Panc1 (cell line): ENCODE results near the gene MBD5. TPM values are rescaled to one million over a fixed set of nuclear protein-coding genes. Genes with fewer than 3 reads are reported as not detected.

Experiments used
- ATAC-seq: fragments of 200-7000 bp; cut with Tn5 transposase; 2 replicates; pipeline ENCODE4 v1.9.1; 2020; ENCODE audit warnings: mild to moderate bottlenecking, moderate library complexity
- BruUV-seq: library from RNA; stranded (reverse); fragments of 400-500 nt; replicated peaks from 2 replicates; lab custom pipeline; 2021; lab: Mats Ljungman, UMichigan
- CTCF ChIA-PET: fragments of 300-600 bp; sonication (Branson Sonifier 250); formaldehyde crosslinking; loops from one replicate; lab custom pipeline; 2022; ENCODE audit warnings: antibody characterized with exemption; lab: Charles Lee
- POLR2A ChIA-PET: fragments of 300-600 bp; sonication (Branson Sonifier 250); formaldehyde crosslinking; loops from one replicate; lab custom pipeline; 2022; ENCODE audit warnings: antibody characterized with exemption; lab: Charles Lee
- DNase-seq: peaks from one replicate; pipeline ENCODE4 v3.0.0-alpha.2; 2010; ENCODE audit warnings: low read depth, low spot score
- H3K27ac ChIP-seq: 2 replicates; pipeline ENCODE4 v1.5.1; 2011; ENCODE audit warnings: mild to moderate bottlenecking, low read length, inconsistent platforms
- H3K27me3 ChIP-seq: fragments of 200-500 bp; sonication (Bioruptor generic); 2 replicates; pipeline ENCODE4 v1.6.0; 2014; ENCODE audit warnings: low read length, inconsistent platforms; ENCODE audit not compliant: control insufficient read depth, insufficient read depth
- H3K36me3 ChIP-seq: fragments of 200-500 bp; sonication (Bioruptor generic); 2 replicates; pipeline ENCODE4 v1.5.1; 2014; ENCODE audit warnings: inconsistent platforms, mild to moderate bottlenecking, low read length, moderate library complexity; ENCODE audit not compliant: control insufficient read depth, insufficient read depth
- H3K4me1 ChIP-seq: 2 replicates; pipeline ENCODE4 v1.5.1; 2011; ENCODE audit warnings: inconsistent platforms, mild to moderate bottlenecking, low read length, moderate library complexity; ENCODE audit not compliant: control insufficient read depth, insufficient read depth
- H3K4me3 ChIP-seq, 2 experiments: 2 replicates each; pipeline ENCODE4 v1.5.1; 2011 to 2012; ENCODE audit warnings: low read depth in 2 of 2, low read length in 2 of 2, mild to moderate bottlenecking in 2 of 2, inconsistent platforms in 1 of 2, moderate library complexity in 1 of 2
- H3K9me3 ChIP-seq: fragments of 200-500 bp; sonication (Bioruptor generic); 2 replicates; pipeline ENCODE4 v1.5.1; 2014; ENCODE audit warnings: low read depth, mild to moderate bottlenecking, inconsistent platforms, low read length, moderate library complexity; ENCODE audit not compliant: control insufficient read depth, insufficient read depth
- POLR2AphosphoS5 ChIP-seq: IDR thresholded peaks from 2 replicates; pipeline ENCODE4 v1.6.1; 2012; ENCODE audit warnings: mild to moderate bottlenecking, low read depth, low read length, moderate library complexity
- SIN3A ChIP-seq: IDR thresholded peaks from 2 replicates; pipeline ENCODE4 v1.6.1; 2012; ENCODE audit warnings: low read depth, mild to moderate bottlenecking, low read length, moderate library complexity, borderline replicate concordance; ENCODE audit not compliant: insufficient read depth
- TCF7L2 ChIP-seq: IDR thresholded peaks from 2 replicates; pipeline ENCODE4 v1.6.1; 2011; ENCODE audit warnings: mild to moderate bottlenecking, low read depth, low read length, inconsistent platforms
- in situ Hi-C: cut with HindIII; loops from 2 replicates; pipeline ENCODE4 v1.10.0; 2016; ENCODE audit warnings: low sequenced_read_pairs, low pct_unique_long_range_greater_than_20kb
- intact Hi-C: fragments of 100-400 bp; cut with micrococcal nuclease; formaldehyde crosslinking; loops from one replicate; pipeline ENCODE4 v1.10.0; 2022; ENCODE audit not compliant: unreplicated experiment
- total RNA-seq: library from RNA; stranded (reverse); gene quantifications from one replicate; pipeline ENCODE4 v1.2.1, GENCODE V29; 2021; ENCODE audit not compliant: unreplicated experiment
- TF ChIP-seq, protein P1 (sequence below): fragments of 450-650 bp; IDR thresholded peaks from 2 replicates; pipeline ENCODE4 v1.5.1; 2017; ENCODE audit warnings: mild to moderate bottlenecking
- TF ChIP-seq, protein P2 (sequence below), 2 experiments: IDR thresholded peaks; 2 replicates each; pipeline ENCODE4 v1.6.1; 2011 to 2012; ENCODE audit warnings: low read depth in 2 of 2, control low read depth in 1 of 2, low read length in 1 of 2, mild to moderate bottlenecking in 1 of 2, moderate library complexity in 1 of 2; ENCODE audit not compliant: insufficient read depth in 1 of 2

Gene MBD5
- total RNA-seq, 1 experiment from 2014 or later: 40.2 TPM

DNA sequence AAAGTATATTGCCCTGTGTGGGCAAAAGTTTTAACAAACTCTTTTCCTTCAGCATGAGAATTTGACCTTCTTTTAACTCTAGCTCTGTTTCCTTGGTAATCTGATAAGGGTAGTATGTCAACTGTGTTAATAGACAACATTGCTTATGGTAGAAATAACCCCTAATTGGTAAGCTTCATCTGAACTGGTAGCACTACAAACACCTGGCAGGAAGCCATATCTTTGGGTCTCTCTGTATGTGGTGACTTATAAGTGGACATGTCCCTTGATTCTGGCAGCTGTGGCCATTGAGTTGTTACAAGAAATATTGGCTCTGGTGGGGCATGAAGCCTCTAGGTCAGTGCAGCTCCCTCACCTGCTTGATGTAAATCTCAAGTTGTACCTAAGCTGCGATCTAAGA is 46.9 kb downstream of the MBD5 start:
- Histone ChIP-seq H3K27me3 (no peaks in the 10 kb centered on the region), H3K9me3 (no peaks in the 10 kb centered on the region), H3K27ac (no peak overlapping the region), H3K4me1 (no peaks in the 10 kb centered on the region), H3K4me3 (no peak overlapping the region), H3K36me3 (no peaks in the 10 kb centered on the region)
- in situ Hi-C loops: no loop called here
- TF ChIP-seq, protein P1, sequence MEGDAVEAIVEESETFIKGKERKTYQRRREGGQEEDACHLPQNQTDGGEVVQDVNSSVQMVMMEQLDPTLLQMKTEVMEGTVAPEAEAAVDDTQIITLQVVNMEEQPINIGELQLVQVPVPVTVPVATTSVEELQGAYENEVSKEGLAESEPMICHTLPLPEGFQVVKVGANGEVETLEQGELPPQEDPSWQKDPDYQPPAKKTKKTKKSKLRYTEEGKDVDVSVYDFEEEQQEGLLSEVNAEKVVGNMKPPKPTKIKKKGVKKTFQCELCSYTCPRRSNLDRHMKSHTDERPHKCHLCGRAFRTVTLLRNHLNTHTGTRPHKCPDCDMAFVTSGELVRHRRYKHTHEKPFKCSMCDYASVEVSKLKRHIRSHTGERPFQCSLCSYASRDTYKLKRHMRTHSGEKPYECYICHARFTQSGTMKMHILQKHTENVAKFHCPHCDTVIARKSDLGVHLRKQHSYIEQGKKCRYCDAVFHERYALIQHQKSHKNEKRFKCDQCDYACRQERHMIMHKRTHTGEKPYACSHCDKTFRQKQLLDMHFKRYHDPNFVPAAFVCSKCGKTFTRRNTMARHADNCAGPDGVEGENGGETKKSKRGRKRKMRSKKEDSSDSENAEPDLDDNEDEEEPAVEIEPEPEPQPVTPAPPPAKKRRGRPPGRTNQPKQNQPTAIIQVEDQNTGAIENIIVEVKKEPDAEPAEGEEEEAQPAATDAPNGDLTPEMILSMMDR: no peak
- TF ChIP-seq TCF7L2 (no peak), POLR2AphosphoS5 (no peak), SIN3A (no peak)
- TF ChIP-seq, protein P2, sequence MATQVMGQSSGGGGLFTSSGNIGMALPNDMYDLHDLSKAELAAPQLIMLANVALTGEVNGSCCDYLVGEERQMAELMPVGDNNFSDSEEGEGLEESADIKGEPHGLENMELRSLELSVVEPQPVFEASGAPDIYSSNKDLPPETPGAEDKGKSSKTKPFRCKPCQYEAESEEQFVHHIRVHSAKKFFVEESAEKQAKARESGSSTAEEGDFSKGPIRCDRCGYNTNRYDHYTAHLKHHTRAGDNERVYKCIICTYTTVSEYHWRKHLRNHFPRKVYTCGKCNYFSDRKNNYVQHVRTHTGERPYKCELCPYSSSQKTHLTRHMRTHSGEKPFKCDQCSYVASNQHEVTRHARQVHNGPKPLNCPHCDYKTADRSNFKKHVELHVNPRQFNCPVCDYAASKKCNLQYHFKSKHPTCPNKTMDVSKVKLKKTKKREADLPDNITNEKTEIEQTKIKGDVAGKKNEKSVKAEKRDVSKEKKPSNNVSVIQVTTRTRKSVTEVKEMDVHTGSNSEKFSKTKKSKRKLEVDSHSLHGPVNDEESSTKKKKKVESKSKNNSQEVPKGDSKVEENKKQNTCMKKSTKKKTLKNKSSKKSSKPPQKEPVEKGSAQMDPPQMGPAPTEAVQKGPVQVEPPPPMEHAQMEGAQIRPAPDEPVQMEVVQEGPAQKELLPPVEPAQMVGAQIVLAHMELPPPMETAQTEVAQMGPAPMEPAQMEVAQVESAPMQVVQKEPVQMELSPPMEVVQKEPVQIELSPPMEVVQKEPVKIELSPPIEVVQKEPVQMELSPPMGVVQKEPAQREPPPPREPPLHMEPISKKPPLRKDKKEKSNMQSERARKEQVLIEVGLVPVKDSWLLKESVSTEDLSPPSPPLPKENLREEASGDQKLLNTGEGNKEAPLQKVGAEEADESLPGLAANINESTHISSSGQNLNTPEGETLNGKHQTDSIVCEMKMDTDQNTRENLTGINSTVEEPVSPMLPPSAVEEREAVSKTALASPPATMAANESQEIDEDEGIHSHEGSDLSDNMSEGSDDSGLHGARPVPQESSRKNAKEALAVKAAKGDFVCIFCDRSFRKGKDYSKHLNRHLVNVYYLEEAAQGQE (IDR thresholded peaks at IDR 0.05; ENCODE audit: insufficient read depth in 1 of 2, low read depth in 2 of 2, low read length in 1 of 2): no peak
- DNase-seq: no peak
- POLR2A ChIA-PET: no interaction called here
- CTCF ChIA-PET: no interaction called here
- ATAC-seq: no peak
- intact Hi-C loops: no loop called here
- no TSS peak for BruUV-seq

DNA sequence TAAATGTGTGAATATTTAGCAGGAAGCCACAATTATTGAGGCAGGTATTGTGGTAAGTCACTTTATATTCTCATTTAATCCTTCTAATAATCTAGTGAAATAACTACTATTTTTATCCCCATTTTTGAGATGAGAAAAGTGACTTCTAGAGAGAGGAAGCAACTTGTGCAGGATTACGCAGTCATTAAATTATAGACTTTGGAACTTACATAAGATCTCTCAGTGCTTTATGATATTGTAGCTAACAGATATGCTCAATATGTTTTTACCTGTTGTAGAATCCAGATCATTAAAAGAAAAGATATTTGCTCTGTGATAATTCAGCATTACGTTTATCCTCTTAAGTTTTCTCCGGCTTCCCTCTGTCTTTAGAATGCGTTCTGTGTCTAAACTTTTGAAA is 50.5 kb downstream of the MBD5 start:
- ATAC-seq (no peak), DNase-seq (no peak)
- H3K9me3 ChIP-seq: no peaks in the 10 kb centered on the region
- no TSS peak for BruUV-seq
- H3K27ac ChIP-seq: no peak overlapping the region
- in situ Hi-C loops: no loop called here
- H3K27me3 ChIP-seq: no peaks in the 10 kb centered on the region
- H3K36me3 ChIP-seq: no peaks in the 10 kb centered on the region
- intact Hi-C loops: no loop called here
- H3K4me3 ChIP-seq: no peak overlapping the region
- no peak for TF ChIP-seq TCF7L2
- TF ChIP-seq, protein P2 (IDR thresholded peaks at IDR 0.05; ENCODE audit: insufficient read depth in 1 of 2, low read depth in 2 of 2, low read length in 1 of 2): no peak
- TF ChIP-seq POLR2AphosphoS5: no peak
- TF ChIP-seq, protein P1: no peak
- TF ChIP-seq SIN3A: no peak
- ChIA-PET CTCF (no interaction called here), POLR2A (no interaction called here)
- H3K4me1 ChIP-seq: no peaks in the 10 kb centered on the region
